G401 (cell line): ENCODE measurements around the gene ACP1. TPM values are rescaled to one million over a fixed set of nuclear protein-coding genes. Genes with fewer than 3 reads are reported as not detected.

Experiments
- DNase-seq: peaks from one replicate; pipeline ENCODE4 v3.0.0-alpha.2; 2015; ENCODE audit warnings: low spot score
- in situ Hi-C: cut with HindIII; loops from 2 replicates; pipeline ENCODE4 v1.10.0; 2016; ENCODE audit warnings: low sequenced_read_pairs, mixed read lengths
- total RNA-seq: library from RNA; depleted of rRNA; stranded (reverse); fragments of >200 nt; shearing (Covaris generic); gene quantifications from 2 replicates; pipeline ENCODE4 v1.2.3, GENCODE V29; 2014; rRNA removed

ACP1 gene
- 170 and 198 TPM in 2 replicates for total RNA-seq

DNA sequence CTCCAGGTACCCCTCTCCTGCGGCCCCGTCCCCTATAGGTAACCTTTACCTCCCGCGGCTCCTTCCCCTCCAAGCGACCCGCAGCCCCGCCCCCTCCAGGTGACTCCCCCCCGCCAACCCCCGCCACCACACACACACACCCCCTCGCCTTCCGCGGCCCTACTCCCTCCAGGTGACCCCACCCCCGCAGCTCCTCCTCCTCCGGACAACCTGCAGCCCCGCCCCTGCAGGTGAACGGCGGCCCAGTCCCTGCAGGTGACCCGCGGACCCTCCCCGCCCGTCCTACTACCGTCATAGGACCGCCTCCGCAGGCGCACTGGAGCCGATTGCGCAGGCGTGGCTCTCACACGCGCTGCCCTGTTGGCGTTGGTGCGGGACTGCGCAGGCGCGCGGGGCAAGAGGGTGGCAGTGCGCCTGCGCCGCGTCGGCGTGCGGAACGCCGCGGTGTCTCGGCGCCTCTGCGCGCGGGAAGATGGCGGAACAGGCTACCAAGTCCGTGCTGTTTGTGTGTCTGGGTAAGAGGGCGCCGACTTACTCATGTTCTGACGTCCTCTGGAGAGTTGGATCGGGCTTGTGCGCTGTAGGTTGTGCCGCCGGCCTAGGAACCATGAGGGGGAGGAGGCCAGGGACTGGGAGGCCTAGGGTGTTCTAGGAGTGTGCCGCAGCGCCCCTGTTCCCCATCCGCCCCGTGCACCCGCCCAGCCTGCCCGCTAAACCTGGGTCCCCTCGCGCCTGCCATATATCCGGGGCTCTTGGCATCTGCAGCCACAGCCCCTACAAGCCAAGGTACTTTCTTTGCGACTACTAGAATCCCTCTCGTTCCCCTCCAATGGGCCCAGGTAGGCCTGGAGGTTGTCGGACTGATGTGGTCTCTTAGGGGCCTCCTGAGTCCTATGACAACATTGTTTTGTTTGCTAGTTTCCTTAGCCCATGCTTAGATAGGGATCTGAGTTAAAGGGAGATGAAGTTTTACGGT, at the start of gene ACP1:
TSS of gene ACP1 (plus strand) at position 455 of the 976 bp plus-strand sequence. CDS start at position 473, 18 bp downstream.
- in situ Hi-C loops = no loop called here
- peak; percentile 89 for DNase-seq

DNA sequence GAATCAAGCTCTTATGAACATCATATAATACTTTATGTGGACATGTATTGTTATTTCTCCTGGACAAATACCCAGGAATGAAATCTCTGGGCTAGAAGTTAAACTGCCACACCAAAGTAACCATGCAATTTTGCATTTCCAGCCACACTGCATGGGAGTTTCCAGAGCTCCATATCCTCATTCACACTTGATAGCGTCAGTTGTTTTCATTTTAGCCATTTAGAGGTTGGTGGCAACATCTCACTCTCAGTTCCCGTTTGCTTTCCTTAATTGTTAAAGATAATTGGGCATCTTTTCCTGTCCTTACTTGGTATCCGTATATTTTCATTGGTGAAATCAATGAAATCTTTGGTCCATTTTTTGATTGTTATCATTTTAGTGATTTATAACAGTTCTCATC, 48.7 kb upstream of the ACP1 start:
- DNase-seq = no peak
- in situ Hi-C loops = no loop called here

DNA sequence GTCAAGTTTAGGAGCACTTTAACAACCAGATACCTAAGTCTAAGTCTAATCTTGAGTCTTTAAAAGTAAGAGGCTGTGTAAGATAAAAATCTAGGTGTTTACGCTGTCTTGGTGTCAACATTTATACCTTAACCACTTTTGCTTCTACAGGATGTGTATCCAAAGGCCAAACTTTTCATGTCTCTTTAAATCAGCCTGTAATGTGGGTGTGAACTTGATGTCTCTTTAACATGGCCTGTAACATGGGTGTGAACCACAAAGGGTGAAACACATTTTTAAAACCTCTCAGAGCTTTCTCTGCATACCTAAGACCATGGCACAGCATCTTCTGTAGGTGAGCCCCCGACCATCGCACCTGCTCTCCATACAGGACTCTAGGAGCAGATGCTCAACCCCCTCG, 41.3 kb upstream of the ACP1 start:
- in situ Hi-C loops = no loop called here
- no peak for DNase-seq

DNA sequence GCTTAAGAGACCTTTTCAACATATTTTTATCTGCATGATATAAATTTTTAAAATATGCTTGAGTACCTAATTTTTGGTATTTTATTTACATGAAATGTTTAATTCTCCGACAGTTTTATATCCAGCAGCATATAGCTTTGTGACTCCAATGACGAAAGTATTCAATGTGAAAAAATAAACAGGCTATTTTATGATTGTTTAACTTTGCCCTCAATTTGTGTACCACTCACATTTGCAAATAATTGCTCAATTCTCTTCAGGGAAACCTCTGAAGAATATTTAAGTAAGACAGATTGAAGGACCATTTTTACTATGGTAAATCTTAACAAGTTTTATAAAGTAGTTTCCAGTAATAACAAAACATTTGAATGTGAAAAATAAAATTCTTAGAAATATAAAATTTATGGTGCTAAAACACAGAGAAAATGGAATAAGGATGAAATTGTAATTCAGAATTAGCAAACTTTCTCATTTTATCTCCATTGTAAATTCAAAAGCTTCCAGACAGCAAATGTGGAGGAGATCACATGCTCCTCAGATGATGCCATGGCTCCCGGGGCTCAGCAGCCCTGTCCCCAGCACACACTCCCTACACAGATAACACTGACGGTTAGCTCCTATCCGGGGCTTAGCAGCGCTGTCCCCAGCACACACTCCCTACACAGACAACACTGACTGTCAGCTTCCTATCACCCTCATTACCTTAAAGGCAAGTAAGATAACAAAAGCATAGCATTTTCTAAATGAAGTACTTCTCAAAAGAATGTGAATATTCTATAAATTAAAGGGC, 40.6 kb upstream of the ACP1 start:
- in situ Hi-C loops = no loop called here

DNA sequence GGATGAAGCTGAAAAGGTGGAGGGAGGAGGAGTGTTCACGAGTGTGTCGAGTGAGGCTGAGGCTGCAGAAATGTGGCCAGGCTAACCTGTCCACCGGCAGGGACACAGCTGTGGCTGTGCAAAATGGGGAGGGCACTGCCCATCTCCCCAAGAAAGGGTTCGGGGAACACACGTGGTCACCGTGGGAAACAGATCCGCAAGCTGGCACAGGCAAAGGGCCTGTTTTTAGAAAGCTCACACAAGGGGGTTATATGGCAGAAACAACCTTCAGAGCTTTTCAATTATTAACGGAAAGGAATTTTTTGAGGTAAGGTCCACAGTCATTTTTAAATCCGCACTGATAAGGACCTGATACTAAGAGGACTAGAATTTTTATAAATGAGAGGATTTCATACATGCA, 36.6 kb upstream of the ACP1 start:
- no peak for DNase-seq
- in situ Hi-C loops = no loop called here

More for the DNA sequence above, 40.6 kb upstream of the ACP1 start:
- DNase-seq = no peak

DNA sequence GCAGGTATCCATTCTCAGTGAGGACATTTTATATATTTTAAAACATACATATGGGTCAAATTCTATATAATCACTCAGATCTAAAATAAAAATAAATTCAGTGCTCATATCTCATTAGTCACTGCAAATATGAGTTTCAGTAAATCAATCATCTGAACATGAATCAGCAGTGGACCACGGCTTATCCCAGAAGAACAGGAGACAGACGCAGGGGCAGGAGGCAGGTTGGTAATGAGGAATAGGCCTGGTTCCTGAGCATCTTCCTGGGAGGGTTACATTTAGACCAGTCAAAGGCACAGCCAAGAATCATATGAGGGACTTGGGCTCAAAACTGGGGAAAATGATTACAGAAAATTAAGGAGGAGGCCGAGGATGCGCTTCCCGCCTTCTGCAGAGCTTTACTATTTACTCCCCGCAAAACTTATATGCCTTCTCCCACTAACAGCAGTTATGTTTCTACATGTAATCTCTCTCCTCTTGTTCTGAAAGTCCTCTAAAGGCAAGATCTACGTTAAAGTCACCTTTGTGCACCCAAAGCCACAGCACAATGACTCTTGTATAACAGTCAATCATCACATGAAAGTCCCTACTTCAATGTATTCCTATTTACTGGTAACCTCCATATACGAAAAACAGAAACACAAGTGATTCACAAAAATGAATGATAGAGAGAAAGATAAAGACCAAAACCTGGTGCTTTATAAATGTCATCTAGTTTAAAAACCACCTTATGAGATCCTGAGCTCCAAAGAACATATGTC, 36.0 kb upstream of the ACP1 start:
- DNase-seq = no peak
- in situ Hi-C loops = no loop called here

DNA sequence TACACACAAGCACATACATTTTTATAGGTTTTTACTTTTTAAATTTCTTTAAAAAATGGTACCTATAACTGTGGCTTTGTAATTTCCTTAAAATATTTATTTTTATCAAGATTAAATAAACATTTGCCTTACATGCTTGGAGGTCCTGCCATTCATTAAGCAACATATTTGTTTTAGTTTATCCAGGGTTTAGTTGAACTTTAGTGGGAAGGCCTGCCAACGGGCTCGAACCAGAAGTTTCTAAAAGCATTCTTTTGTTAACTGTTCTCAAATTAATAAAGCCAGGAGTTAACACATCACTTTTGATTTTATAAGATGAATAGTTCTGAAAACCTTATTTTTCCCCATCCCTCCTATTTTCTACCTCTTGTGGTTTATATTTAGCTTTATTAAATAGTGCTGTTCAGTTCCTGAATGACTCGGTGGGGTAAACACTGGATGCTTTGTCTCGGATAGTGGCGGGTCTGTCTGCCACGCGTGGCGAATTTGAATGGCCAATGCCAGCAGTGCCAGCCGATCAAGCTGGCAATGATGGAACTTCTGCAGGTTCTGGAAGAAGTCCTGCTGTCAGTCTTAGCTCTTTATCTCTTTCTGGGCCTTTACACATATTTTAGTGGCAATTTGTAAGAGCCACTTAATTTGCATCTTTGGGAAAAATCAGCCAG, 33.1 kb upstream of the ACP1 start:
- in situ Hi-C loops = no loop called here
- DNase-seq = no peak

DNA sequence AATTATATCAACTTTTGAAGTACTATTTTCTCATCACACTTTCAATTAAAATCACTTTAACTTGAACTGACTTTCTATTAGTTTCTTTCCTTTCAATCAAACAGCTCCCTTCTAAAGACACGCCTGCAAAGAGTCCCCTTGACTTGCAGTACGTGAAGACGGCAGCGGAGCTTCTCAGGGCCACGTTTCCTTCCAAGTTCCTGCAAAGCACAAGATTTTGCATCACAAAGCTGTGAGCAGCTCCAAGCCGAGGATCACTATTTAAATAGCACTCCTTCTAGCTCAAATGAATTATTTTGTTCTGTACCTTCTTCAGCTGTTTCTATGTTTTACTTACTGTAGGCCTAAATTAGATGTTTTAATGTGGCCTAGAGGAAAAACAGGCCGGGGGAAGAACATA, 31.7 kb upstream of the ACP1 start:
- DNase-seq = no peak

DNA sequence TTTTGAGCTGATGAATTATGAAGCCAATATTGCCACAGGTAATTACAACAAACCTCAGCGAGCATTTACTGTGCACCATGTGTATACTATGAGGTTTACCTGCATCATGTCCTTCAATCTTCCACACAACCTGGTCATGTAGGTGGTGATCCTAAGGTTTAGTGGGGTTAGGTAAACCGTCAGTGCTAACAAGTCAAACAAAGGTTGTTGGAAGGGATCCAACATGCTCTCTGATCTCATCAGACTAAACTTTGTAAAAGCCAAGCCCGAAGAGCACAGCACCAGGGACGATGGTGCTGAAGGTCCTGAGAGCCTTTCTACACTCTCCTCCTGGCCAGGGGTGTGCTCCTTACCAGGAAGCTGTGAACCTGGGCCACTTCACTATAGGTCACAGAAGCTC, 30.3 kb upstream of the ACP1 start:
- in situ Hi-C loops = no loop called here
- DNase-seq = no peak

More for the DNA sequence above, 31.7 kb upstream of the ACP1 start:
- in situ Hi-C loops = no loop called here

DNA sequence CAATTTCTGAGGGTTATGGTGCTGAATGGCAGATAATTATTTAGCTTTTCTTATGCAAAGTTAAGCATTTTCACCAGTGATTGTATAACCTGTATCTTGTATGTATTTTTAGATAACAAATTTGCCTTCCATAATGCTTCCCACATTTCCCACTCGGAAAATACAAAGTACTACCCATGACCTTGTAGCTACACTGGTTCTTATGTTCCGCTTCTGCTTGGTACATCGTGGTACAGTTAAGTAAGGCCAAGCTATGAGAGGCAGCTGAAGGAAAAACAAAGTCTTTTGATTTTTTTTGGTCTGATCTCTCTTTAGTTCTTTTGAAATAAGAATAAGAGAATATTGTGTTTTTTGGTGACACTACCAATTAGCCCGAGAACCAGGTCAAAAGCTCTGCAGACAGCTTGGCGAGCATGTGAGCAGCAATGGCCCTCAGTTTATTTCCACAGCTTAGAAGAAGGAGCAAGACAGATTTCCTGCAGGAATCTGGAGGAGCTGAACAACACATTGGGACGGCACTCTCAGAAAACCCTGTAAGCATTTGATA, 27.7 kb upstream of the ACP1 start:
- no peak for DNase-seq
- in situ Hi-C loops = no loop called here

DNA sequence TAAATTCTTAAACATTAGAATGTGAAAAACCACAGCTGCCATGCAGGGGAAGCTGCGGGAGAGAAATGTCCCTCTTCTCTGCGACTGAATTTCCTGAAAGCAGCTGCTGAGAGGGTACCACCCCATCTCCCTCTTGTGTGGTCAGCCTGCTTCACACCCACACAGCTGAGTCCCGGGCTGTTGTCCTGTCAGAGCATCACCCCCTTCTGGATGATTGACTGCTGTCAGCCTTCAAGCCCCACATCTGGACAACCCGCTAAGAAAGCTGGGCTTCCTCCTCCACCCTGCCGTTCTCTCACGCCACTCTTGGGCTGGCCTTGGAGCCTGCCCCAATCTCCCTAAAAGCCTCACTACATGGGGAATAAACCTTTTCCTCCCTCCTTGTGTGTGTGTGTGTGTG, 26.9 kb upstream of the ACP1 start:
- in situ Hi-C loops = no loop called here

DNA sequence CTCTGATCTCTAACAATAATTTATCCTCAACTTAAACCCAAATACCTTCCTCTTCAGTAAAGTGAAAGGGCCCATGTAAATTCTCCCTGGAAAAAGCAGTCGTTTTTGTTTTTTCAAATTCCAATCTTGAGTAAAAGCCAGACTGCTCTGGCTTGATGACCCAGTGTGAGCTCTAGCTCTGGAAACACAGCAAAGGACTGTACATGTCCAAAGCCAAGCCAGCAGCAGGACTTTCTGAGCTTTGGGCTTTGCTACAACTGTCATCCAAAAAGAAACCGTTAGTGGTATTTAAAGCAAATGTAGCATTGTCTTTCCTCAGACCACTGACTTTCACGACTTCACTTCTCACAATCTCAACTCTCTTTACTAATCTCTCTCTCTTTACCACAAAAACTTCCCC, 26.3 kb upstream of the ACP1 start:
- in situ Hi-C loops = no loop called here
- no peak for DNase-seq

More for the DNA sequence above, 26.9 kb upstream of the ACP1 start:
- DNase-seq = no peak

DNA sequence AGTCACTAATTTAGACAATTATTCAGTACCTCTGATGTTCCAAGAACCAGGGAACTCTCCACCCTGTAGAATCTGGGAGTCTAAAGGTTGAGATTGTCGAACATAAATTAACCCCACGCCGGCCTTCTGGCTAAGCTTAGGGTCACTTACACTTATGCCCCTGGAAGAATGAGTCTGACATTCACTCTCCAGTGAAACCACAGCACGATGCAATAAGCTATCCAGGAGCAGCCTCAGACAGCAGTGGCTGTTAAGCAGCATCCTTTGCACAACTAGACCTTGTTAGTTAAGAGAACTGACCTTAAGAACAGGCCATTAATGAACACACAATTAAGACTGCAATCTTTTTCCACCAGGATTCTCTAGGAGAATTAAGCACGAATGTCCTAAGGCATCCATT, 25.9 kb upstream of the ACP1 start:
- DNase-seq = no peak
- in situ Hi-C loops = no loop called here

DNA sequence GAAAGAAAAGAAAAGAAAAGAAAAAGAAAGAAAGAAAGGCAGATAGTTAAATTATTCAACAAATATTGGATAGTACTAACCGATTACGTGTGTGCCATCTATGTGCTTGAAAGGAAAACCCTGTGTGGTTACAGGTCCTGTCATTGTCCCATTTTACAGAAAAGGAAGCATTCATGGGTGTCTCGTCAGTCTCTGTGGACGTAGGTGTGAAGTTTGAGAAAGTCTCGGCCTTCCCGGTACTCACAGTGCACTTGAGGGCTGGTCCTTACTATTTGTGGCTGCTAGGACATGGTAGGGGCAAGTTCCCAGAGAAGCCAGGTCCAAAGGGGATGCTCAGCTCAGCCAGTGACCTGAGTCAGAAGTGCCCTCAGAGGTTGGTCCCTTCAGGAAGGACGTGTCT, 20.2 kb upstream of the ACP1 start:
- in situ Hi-C loops = no loop called here
- DNase-seq = no peak

DNA sequence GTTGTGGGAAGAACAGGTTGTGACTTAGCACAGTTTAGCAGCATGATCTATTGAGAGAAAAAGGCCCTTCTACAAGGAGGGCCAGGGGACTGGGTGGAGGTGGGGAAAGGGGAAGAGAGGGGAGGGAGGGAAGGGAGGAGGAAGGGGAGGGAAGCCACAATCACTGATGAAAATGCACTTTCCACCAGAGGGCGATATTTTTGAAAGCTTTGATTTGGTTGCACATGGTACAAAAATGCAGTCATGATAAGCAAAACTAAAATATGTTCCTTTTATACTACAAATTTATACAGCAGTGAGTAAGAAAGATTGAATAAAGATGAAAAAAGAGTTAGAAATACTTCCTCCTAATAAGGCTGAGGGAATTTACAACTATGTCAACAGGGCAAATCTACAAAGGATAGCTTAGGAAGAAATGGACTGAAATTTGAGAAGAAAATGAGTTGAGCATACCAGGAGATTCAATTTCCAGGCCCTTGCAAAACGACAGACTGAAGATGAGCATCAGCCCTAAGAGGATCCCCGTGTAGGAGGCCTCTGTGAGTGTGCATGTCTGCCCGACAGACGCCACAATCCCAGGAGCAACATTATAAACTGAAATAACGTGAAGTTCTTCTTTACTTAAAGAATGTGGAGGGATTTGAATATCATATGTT, 18.1 kb upstream of the ACP1 start:
- in situ Hi-C loops = no loop called here
- DNase-seq = peak; percentile 54

DNA sequence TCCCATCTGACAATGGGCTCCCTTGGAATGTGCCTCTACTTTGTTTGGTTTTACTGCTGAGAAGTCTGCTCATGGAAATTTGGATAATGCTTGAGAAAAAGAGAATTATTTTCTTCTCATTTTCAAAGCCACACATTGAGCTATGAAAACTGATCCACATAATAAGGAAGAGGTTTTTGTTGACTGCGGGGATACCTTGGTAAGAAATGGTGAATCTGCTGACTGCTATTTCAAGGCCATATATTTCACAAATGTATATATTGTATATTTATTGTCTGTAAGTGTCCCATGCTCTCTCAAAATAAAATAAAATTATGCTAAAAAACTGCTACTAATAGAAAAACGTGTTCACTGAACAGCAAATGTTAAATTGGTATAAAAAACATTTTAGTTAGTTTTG, 16.0 kb upstream of the ACP1 start:
- DNase-seq = no peak
- in situ Hi-C loops = no loop called here

DNA sequence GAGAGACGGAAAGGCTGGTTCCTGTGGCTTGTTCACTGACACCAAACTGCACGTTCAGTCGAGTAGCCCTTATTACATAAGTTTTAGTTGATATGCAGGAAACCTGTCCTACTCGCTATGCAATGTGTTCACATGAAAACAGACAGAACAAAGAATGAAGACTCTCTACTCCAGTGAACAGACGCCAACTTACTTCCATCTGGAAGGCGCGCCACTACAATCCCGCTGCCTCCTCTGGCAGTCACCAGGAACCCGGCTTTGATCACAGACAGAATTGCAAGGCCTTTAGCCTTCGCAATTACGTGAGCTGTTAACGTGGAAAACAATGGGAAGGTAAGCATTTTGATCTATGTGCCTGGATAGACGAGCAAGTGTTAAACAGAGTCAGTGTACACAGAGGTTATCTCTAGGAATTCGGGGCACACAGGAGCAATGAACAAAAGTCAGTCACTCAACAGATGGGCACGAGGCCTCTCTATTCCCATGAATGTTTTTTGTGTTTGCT, 15.2 kb upstream of the ACP1 start:
- DNase-seq = no peak
- in situ Hi-C loops = no loop called here

DNA sequence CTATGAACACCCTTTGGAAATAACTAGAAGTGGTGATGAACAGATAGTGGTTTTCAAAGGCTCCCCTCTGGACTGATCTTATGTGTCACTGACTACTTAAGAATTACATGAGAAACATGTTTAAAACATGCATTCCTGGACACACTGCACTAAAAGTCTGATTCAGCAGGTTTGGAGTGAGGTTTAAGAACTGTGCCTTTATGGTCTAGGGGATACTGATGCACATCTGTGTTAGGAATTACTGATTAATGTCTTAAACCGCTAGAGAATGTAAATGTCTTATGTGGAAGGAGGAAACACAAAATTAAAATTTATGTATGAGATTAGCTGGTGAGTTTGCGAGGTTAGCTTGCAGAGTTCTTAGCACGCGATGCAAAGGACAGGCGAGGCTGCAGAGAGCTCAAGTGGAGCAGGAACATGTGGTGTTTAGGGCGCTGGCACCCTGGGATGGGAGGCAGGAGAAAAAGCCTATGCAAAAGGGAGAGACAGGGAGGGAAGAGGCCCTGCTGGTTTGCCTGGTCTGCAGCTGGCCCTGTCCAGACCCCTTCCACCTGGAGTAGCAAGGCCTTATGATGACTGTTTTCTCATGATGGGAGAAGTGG, 12.6 kb upstream of the ACP1 start:
- in situ Hi-C loops = no loop called here
- DNase-seq = no peak
